Stimulated activated CD4-positive, alpha-beta T cell treated with anti-CD3 and anti-CD28 coated beads, Interleukin-4, amount 100 ng/mL, for 4 hours (primary cell): ENCODE measurements around the gene CELF2.
"Not testable (repeated sequence)": the region's sequence is repeated elsewhere in the genome, so short reads cannot be mapped to it uniquely, and the experiment has no call there.

ENCODE experiments used
- DNase-seq, 2 experiments: peaks; one replicate each; pipeline ENCODE4 v3.0.0-alpha.2; 2020

CELF2 gene

DNA sequence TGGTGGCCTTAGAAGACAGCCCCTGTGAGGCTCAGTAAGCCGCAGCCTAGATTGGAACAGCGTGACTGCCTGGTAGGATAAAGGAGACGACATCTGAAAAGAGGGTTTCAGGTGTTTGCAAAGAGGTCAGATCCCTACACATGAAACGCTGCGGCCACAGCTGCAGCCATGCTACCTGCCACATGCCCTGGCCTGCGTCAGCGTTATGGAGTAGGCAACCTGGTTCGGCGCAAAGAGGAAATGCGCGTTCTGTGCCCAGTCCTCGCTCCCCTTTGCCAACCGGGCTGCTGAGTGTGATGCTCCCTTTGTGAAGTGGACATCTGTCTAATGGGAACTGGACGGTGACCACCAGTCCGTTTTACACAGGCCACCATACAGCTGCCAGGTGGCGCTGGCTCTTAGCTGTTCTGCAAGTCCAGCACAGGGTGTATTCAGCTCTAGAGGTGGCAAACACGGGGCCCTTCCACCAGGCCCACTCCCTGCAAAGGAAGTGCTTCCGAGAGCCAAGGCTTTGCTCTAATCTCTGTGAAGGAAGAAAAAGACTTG is 160.3 kb downstream of the CELF2 start:
- DNase-seq: no peak

DNA sequence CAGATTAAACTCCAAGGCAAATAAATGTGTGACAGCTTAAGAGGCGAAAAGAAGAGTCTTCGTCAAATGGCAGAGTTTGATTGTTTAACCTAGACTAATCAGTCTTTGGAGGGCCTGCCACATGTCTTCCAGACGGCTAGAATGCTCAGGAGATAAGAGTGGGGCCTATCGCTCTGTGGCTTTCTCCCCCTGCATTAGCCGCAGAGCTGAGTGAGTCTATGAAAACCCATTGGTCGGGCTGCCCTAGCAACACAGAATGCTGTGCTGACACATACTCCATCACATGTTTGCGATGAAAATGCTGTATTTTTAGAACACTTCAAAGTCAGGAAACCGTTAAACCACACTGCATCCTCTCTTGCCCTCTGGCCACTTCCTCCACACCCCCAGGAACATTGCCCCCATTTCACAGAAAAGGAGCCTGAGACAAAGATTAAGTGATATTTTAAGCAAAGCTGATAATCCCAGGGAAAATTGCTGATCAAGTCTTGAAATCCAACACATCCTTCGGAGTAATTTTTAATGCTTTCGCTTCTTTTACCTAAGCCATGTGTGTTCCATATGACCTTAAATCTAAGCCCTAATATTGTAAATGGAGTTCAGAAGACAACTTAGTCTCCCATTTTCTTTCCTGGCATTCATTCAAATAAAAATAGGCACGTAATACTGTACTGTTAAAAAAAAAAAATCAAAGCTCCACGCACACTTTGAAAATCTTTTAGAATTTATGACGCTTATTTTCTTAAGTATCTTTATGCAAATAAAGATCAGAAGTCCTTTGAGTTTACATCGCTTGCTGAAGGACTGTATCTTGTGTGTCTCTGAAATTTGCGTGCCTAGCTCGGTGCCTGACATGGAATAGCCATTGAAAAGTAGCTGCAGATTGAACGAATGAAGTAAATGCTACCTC is 161.2 kb downstream of the CELF2 start:
- DNase-seq: peak; percentile 62 to 85

DNA sequence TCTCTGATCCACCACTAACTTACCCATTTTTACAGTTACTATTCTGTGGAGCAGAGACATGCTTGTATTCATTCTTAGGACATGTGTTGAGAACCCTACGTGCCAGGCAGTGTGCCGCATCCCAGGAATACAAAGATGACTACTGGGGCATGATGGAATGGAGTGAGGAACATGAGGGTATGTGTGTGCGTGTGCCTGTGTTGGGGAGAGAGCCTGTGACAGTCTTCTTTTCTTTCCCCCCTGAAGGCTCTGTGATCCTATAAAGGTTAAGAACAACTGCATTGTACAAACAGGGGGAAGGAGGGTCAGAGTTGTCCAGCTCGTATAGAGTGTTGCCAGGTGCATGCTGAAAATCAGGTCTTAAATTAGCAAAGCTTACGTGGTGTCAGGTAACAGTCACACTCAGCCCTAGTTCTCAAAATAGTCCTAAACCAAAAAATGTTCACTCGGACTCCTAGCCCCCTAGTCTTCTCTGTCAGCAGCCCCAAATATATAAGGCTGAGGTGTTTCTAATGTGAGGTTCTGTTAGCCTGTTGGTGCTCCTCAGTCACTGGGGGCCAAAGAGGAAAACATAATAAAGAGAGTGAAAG is 161.9 kb downstream of the CELF2 start:
- DNase-seq: no peak

- DNase-seq: peak; percentile 41 to 60
Observed at GRCh38 chr10:11180228-11180627, 162.6 kb downstream of the CELF2 start.

- DNase-seq: no peak
Observed at GRCh38 chr10:11181978-11182377, 164.3 kb downstream of the CELF2 start.

GRCh38 chr10:11183015-11183414 is 165.3 kb downstream of the CELF2 start:
- peak in 1 of 2 experiments; percentile 32 for DNase-seq

DNA sequence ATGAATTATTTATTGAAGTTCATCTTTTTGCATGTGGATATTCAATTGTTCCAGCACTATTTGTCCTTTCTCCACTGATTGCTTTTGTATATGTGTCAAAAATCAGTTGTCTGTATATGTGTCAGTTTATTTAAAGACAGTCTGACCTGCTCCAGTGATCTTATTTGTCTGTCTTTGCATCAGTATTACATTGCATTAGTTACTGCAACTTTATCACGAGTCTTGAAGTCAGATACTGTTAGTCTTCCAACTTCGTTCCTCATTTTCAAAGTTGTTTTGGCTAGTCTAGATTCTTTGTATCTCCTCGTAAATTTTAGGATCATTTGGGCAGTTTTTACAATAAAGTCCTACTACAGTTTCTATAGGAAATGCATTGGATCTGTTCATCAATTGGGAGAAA is 166.4 kb downstream of the CELF2 start:
- DNase-seq: no peak

- not testable (repeated sequence) for DNase-seq
Observed at GRCh38 chr10:11185128-11185665, 167.5 kb downstream of the CELF2 start.

- DNase-seq: no peak
Observed at GRCh38 chr10:11186374-11186773, 168.7 kb downstream of the CELF2 start.

GRCh38 chr10:11189582-11190376 is 172.1 kb downstream of the CELF2 start:
- no peak for DNase-seq

- no peak for DNase-seq
Observed at GRCh38 chr10:11191190-11191589, 173.5 kb downstream of the CELF2 start.

DNA sequence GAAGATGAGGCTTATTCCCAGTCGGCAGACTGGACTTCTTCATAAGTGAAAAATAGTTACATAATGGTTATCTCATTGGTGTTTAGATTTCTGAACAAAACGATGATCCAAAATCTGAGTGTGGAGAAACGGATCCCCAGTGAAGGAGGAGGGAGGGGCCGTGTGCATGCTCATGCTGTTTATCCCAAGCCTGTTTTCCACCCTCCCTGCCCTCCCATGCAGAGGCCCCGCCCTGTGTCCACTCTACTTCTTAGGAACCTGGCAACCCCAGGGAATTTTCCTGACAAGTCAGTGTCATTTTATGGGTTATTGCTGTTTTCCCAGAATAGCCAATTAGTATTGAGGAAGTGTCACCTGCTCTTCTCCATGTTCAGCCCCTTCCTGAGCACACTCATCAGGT is 174.0 kb downstream of the CELF2 start:
- DNase-seq: no peak

- DNase-seq: no peak
Observed at GRCh38 chr10:11192304-11193000, 174.8 kb downstream of the CELF2 start.

DNA sequence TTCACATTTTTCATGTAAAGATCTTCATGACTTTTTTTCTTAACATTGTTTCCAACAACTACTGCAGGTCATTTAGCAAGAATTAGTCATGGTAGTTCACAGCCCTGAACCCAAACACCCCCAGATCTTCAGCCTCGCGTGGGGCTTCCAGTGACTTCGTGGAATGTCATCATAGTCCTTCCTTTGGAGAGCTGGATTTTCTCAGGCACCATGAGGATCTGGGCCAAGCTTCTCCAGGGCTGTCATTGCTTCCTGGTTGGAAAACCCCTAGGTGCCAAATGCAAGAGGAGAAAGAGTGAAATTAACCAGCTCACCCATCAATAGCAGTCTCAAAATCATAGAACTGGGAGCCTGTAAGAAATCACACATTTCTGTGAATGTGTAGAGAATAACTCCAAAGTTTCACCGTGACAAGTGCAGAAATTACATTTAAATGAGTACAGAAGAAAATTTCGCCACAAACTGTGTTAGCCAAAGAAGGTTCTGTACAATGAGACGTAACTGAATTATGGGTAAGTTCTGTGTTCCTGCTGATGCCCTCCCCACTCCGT is 175.4 kb downstream of the CELF2 start:
- no peak for DNase-seq

DNA sequence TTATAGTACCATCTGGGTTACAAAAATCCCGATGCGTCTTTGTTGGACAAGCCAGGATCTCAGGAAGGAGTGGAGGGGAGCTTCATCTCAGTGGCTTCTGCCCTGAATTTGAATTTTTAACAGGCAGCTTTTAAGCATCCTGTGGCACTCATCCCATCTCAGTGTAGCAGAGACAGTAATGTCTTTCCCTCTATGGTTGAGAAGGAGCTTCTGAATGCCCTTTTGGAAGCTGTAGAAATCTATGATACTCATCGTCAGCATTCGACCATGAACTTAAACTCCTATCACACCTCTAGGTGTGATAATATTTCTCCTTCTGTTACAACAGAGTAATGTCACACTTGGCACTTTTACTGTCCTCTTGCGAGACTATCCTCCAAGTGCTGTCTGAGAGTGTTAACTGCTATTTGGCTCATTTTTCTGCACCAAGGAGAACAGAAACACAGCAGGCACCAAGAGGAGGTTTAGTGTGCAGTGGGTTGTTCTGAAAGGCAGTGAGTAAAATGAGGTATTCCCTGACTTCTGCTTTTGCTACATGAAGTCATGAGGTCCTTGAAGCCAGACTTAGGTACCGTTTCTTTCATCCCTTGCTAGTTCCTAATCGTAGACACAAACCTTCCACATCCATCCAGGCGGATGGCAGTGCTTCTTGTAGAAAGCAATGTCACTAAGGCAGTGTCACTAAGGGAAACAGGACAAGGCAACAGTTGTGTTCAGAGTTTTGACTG is 177.4 kb downstream of the CELF2 start:
- DNase-seq: no peak

- no peak for DNase-seq
Observed at GRCh38 chr10:11195623-11196022, 178.0 kb downstream of the CELF2 start.

- no peak for DNase-seq
Observed at GRCh38 chr10:11197266-11197712, 179.6 kb downstream of the CELF2 start.

DNA sequence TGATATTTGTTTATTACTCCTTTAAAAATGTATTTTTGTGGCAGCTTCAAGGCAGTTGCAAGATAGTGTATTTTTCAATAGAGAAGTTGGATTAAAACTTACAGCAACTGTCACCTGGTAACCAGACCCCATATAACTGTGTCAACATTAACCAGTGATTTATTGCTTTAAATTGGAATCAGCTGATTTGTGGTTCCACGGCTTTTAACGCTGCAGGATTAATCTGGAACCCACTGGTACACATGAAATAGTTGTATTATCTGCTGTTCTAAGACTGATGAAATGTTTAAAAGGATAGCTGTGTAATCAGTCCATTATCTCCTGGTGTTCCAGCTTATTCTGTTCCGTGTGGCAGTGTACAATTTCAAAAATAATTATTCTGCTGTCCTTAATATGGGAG is 180.2 kb downstream of the CELF2 start:
- no peak for DNase-seq

DNA sequence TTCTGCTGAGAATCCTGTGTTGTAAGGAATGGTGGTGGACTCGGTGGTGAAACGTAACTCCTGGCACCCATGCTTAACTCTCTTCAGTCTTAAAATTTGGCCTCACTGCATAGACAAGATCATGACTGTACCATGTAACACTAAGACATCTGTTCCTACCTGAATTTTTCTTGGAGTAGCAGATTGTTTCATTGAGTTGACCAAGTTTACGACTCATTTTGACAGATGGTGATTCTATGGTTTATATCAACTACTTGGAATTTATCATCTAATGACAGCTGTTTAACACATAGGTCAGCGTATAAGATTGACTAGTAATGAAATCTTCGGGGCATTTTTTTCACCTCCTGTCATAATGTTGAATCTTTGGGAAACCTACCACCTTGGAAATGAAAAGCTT is 184.2 kb downstream of the CELF2 start:
- no peak for DNase-seq

DNA sequence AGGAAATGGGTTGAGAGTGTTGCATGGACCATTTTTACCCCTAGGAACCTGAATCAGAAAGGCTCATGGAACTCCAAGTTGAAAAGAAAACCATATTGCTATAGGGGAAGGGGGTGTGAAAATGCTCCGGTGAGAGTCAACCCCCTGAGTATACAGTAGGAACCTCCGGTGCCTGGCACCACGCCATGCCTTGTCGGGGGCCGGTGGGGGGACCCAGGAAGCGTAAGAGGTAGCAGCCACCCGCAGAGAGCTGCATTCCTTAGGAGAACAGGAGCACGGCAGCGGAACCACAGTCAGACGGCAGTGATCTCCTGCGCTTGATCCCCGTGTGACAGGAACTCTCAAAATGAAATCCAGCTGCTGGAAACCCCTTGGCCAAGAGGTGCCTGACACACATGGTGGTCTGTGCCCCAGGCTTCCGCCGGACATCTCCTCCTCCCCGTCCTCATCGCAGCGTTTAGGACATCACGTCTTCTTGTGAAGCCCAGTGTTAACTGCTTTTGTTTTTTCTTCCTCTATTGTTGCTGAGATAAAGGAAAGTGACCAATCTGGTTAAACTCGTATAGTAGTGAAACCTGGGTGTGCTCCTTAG is 186.8 kb downstream of the CELF2 start:
- DNase-seq: no peak
